ENCODE data around the gene CPT1C.

GRCh38 chr19:49684983-49685553 is 5.8 kb upstream of the CPT1C start:
- TF ChIP-seq EZH2phosphoT487 (IDR thresholded peaks at IDR 0.05; ENCODE audit: borderline replicate concordance, low read length): no peak
- TF ChIP-seq CTCF (IDR thresholded peaks at IDR 0.05; ENCODE audit: low read depth, low read length, poor library complexity, severe bottlenecking): no peak
